Measurements from ENCODE around the gene CCDC27.

DNA sequence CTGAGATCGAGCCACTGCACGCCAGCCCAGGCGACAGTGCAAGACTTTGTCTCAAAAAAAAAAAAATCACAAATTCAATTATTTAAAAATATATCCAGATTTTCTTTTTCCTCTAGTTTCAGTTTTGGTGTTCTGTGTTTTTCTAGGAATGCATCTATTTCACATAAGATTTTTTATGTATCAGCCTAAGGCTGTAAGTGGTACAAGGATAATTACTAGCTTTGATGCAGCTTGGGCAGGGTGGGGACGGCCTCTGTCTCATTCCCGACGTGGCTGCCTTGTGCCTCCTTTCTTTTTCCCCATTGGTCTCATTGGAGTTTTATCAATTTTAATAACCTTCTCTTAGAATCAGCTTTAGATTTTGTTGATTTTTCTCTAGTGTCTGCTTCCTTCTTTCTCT is 6.9 kb downstream of the CCDC27 start:
- TF ChIP-seq FOXM1 (CRISPR knock-in tag; IDR thresholded peaks at IDR 0.05) (no peak), BRD4 (CRISPR knock-in tag; IDR thresholded peaks at IDR 0.05) (no peak)
